Measurements from ENCODE around the gene AUTS2. TPM values are rescaled to one million over a fixed set of nuclear protein-coding genes. Genes with fewer than 3 reads are reported as not detected.

AUTS2 gene
- total and polyA plus RNA-seq, 10 of the 15 experiments (the other 5 are each of a cell fraction or from before 2014, with no cell fraction given) = 6.4 to 55.6 (median 21.6) TPM

DNA sequence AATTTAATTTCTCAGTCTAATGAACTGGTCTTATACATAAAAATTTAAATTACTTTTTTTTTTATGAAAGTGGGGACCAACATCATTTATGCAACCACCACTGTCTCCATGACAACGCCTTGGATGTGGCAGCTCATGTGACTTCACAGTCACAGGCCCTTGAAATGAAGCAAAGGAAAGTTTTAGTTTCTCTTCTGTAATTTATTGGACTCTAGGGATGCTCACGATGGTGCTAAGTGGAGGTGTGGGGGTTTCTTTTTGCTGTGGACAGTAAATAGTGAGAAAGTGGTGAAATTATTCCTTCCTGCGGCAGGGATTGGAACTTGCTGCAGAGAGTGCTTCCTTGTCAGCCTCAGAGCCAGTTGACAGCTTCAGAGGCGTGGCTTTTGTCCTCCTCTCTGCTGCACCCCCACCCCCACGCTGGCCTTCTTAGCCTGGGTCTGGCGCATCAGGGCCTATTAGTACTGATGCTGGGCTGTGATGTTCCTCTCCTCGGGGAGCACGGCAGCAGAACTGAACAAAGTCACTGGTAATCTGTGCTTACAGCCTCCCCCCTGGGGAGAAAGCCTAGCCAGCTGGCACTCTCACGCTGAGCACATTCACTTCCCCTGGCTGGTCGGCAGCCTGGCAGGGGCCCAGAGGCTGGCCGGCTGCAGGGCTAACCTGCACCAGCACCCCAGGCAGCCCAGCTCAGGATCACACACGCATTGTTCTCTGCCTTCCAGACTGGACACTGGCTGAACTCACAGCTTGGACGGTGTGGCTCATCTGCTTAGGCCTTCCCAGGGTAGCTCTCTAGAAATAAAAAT is 1016.2 kb downstream of the AUTS2 start:
- no TSS peak for BruUV-seq (replicated peaks)
- Histone ChIP-seq H3K79me2 (ENCODE audit: control insufficient read depth, insufficient read depth, low read length) (no peaks in the 10 kb centered on the region), H3K36me3 (ENCODE audit: control insufficient read depth in 2 of 2, insufficient read depth in 2 of 2, low read length in 1 of 2) (no peaks in the 10 kb centered on the region; a peak in 1 of 4 replicates), H4K20me1 (ENCODE audit: control insufficient read depth, insufficient read depth) (no peaks in the 10 kb centered on the region), H2AFZ (ENCODE audit: control insufficient read depth, low read depth, low read length) (no peak overlapping the region), H3K27me3 (replicated peaks in 1 of 2; ENCODE audit: control insufficient read depth in 2 of 2, insufficient read depth in 2 of 2, low read length in 1 of 2) (no peaks in the 10 kb centered on the region), H3K4me2 (ENCODE audit: control insufficient read depth, insufficient read depth) (no peak overlapping the region), H3K9me3 (replicated peaks; ENCODE audit: control insufficient read depth, insufficient read depth, low read length) (no peaks in the 10 kb centered on the region), H3K4me1 (ENCODE audit: control insufficient read depth, insufficient read depth, low read length) (no peaks in the 10 kb centered on the region), H3K4me3 (no peak overlapping the region), H3K27ac (ENCODE audit: control insufficient read depth, insufficient read depth) (no peak overlapping the region), H3K9ac (ENCODE audit: control insufficient read depth, insufficient read depth, low read length) (no peak overlapping the region)
- ChIA-PET SMC1A (ENCODE audit: uncharacterized antibody, unreplicated experiment) (interaction anchor here (2.1 kb wide), 1 partner anchor 84 kb away, joined by 5 read pairs; no protein-coding TSS in a partner anchor), POLR2A (no interaction called here), RAD21 (ENCODE audit: unreplicated experiment) (no interaction called here), CTCF (interaction anchor here (0.6 kb wide), 1 partner anchor 68 kb away, joined by 3 read pairs; no protein-coding TSS in a partner anchor)
- DNase-seq (ENCODE audit: low read depth, low spot score) = no peak
- intact Hi-C loops (cut with micrococcal nuclease; ENCODE audit: unreplicated experiment) (no loop called here), in situ Hi-C loops (cut with MboI) (no loop called here)
- FAIRE-seq = no peak
- 15% methylated on average over 13 of the region's 13 CpGs for WGBS (ENCODE audit: insufficient coverage, insufficient replicate concordance, low lambda C conversion rate, missing lambda C conversion rate)
- peak; percentile 73 for ATAC-seq
- peak; percentile 65 for TF ChIP-seq MEF2B (IDR thresholded peaks at IDR 0.05; ENCODE audit: partially characterized antibody, poor library complexity, severe bottlenecking)
- 0 out of 4 replicates have a peak, but pooled peaks of 1 of the 2 experiments have one; percentile 7 for TF ChIP-seq SRF (IDR thresholded peaks at IDR 0.05; ENCODE audit: low read depth in 2 of 2, low read length in 2 of 2)
- TF ChIP-seq CREB1 (IDR thresholded peaks at IDR 0.05; ENCODE audit: low read depth) = no peak
- 0 out of 2 replicates have a peak, but pooled peaks have one; percentile 11 for TF ChIP-seq IKZF1 (conservative IDR thresholded peaks at IDR 0.05)
- TF ChIP-seq, protein P1, sequence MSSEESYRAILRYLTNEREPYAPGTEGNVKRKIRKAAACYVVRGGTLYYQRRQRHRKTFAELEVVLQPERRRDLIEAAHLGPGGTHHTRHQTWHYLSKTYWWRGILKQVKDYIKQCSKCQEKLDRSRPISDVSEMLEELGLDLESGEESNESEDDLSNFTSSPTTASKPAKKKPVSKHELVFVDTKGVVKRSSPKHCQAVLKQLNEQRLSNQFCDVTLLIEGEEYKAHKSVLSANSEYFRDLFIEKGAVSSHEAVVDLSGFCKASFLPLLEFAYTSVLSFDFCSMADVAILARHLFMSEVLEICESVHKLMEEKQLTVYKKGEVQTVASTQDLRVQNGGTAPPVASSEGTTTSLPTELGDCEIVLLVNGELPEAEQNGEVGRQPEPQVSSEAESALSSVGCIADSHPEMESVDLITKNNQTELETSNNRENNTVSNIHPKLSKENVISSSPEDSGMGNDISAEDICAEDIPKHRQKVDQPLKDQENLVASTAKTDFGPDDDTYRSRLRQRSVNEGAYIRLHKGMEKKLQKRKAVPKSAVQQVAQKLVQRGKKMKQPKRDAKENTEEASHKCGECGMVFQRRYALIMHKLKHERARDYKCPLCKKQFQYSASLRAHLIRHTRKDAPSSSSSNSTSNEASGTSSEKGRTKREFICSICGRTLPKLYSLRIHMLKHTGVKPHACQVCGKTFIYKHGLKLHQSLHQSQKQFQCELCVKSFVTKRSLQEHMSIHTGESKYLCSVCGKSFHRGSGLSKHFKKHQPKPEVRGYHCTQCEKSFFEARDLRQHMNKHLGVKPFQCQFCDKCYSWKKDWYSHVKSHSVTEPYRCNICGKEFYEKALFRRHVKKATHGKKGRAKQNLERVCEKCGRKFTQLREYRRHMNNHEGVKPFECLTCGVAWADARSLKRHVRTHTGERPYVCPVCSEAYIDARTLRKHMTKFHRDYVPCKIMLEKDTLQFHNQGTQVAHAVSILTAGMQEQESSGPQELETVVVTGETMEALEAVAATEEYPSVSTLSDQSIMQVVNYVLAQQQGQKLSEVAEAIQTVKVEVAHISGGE (CRISPR knock-in tag; IDR thresholded peaks at IDR 0.05) = no peak
- no peak for TF ChIP-seq MEF2A (IDR thresholded peaks at IDR 0.05; ENCODE audit: insufficient read depth, low read depth, low read length)
- TF ChIP-seq RAD51 (IDR thresholded peaks at IDR 0.05) = peak; percentile 74
- TF ChIP-seq ZNF384 (IDR thresholded peaks at IDR 0.05; ENCODE audit: borderline replicate concordance, low read depth, low read length) = no peak
- TF ChIP-seq ATF7 (IDR thresholded peaks at IDR 0.05; ENCODE audit: low read depth) = no peak
- TF ChIP-seq, protein P2, sequence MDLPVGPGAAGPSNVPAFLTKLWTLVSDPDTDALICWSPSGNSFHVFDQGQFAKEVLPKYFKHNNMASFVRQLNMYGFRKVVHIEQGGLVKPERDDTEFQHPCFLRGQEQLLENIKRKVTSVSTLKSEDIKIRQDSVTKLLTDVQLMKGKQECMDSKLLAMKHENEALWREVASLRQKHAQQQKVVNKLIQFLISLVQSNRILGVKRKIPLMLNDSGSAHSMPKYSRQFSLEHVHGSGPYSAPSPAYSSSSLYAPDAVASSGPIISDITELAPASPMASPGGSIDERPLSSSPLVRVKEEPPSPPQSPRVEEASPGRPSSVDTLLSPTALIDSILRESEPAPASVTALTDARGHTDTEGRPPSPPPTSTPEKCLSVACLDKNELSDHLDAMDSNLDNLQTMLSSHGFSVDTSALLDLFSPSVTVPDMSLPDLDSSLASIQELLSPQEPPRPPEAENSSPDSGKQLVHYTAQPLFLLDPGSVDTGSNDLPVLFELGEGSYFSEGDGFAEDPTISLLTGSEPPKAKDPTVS (IDR thresholded peaks at IDR 0.05; ENCODE audit: low read depth, low read length) = no peak
- no peak for TF ChIP-seq YY1 (IDR thresholded peaks at IDR 0.05; ENCODE audit: low read depth, low read length)
- no peak for TF ChIP-seq BRCA1 (IDR thresholded peaks at IDR 0.05; ENCODE audit: low read depth, low read length)
- TF ChIP-seq, protein P3, sequence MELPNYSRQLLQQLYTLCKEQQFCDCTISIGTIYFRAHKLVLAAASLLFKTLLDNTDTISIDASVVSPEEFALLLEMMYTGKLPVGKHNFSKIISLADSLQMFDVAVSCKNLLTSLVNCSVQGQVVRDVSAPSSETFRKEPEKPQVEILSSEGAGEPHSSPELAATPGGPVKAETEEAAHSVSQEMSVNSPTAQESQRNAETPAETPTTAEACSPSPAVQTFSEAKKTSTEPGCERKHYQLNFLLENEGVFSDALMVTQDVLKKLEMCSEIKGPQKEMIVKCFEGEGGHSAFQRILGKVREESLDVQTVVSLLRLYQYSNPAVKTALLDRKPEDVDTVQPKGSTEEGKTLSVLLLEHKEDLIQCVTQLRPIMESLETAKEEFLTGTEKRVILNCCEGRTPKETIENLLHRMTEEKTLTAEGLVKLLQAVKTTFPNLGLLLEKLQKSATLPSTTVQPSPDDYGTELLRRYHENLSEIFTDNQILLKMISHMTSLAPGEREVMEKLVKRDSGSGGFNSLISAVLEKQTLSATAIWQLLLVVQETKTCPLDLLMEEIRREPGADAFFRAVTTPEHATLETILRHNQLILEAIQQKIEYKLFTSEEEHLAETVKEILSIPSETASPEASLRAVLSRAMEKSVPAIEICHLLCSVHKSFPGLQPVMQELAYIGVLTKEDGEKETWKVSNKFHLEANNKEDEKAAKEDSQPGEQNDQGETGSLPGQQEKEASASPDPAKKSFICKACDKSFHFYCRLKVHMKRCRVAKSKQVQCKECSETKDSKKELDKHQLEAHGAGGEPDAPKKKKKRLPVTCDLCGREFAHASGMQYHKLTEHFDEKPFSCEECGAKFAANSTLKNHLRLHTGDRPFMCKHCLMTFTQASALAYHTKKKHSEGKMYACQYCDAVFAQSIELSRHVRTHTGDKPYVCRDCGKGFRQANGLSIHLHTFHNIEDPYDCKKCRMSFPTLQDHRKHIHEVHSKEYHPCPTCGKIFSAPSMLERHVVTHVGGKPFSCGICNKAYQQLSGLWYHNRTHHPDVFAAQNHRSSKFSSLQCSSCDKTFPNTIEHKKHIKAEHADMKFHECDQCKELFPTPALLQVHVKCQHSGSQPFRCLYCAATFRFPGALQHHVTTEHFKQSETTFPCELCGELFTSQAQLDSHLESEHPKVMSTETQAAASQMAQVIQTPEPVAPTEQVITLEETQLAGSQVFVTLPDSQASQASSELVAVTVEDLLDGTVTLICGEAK (IDR thresholded peaks at IDR 0.05; ENCODE audit: borderline replicate concordance) = no peak
- no peak for TF ChIP-seq ZBED1 (IDR thresholded peaks at IDR 0.05; ENCODE audit: borderline replicate concordance)
- no peak for TF ChIP-seq KDM1A (IDR thresholded peaks at IDR 0.05; ENCODE audit: borderline replicate concordance)

Measured in GM12878 (cell line).